Heart right ventricle (tissue), 16 donors: ENCODE measurements around the gene NFE2L3. TPM values are rescaled to one million over a fixed set of nuclear protein-coding genes. Genes with fewer than 3 reads are reported as not detected.

Experiments
- ATAC-seq, 8 donors: fragments of 200-7000 bp; cut with Tn5 transposase; one replicate each; pipeline ENCODE4 v1.9.1; 2020; ENCODE audit warnings: mild to moderate bottlenecking in 8 of 8, moderate library complexity in 8 of 8, moderate number of reproducible peaks in 1 of 8
- DNase-seq, 2 donors: peaks; one replicate each; pipeline ENCODE4 v3.0.0-alpha.2; 2020
- H3K27ac ChIP-seq, 10 donors: fragments of 200-600 bp; sonication (generic) in 2 of 10; one replicate each; pipeline versions ENCODE4 v1.5.0 to v1.8.0; 2020 to 2022; ENCODE audit warnings: mild to moderate bottlenecking in 3 of 10
- H3K27me3 ChIP-seq, 7 donors: fragments of 200-600 bp; one replicate each; pipeline ENCODE4 v1.8.0; 2021 to 2022; ENCODE audit warnings: mild to moderate bottlenecking in 2 of 7
- H3K36me3 ChIP-seq, 9 donors: fragments of 200-600 bp; sonication (generic) in 1 of 9; one replicate each; pipeline versions ENCODE4 v1.5.0 to v1.8.0; 2020 to 2022; ENCODE audit warnings: mild to moderate bottlenecking in 2 of 9
- H3K4me1 ChIP-seq, 9 donors: fragments of 200-600 bp; sonication (generic) in 1 of 9; one replicate each; pipeline versions ENCODE4 v1.5.0 to v1.8.0; 2020 to 2022; ENCODE audit warnings: mild to moderate bottlenecking in 4 of 9
- H3K4me3 ChIP-seq, 10 donors: fragments of 200-600 bp; sonication (generic) in 2 of 10; one replicate each; pipeline versions ENCODE4 v1.5.0 to v1.8.0; 2020 to 2022; ENCODE audit warnings: mild to moderate bottlenecking in 7 of 10, moderate library complexity in 2 of 10
- H3K9me3 ChIP-seq, 11 donors: fragments of 200-600 bp in 10 of 11; sonication (generic) in 2 of 11; one replicate each; pipeline versions ENCODE4 v1.5.0 to v1.8.0; 2013 to 2022; ENCODE audit warnings: mild to moderate bottlenecking in 2 of 11, control low read depth in 1 of 11, moderate library complexity in 1 of 11
- WGBS, 2 donors: extraction: QIAGEN DNeasy Blood & Tissue Kit; methylation state at CpG; one replicate each; pipeline ENCODE4 v1.1.7; 2013; ENCODE audit warnings: inconsistent platforms in 1 of 2; 5-methylcytosine and 5-hydroxymethylcytosine counted together
- intact Hi-C, 10 donors: fragments of 100-400 bp; cut with DNase I; formaldehyde crosslinking; loops; one replicate each; pipeline versions ENCODE4 v1.11.1 to v1.14.2; 2022
- polyA plus RNA-seq, 2 donors: library from polyadenylated mRNA; stranded (reverse); fragments of 200-250 nt; gene quantifications; one replicate each; pipeline ENCODE4 v1.2.3, GENCODE V29; 2013
- total RNA-seq, 10 donors: library from RNA; stranded (reverse); fragmentation: NEBNext Ultra II Directional in 3 of 10; extraction: Animal tissue kit (Norgen Biotek cat#: 25700) in 3 of 10; gene quantifications; one replicate each; pipeline versions ENCODE4 v1.2.1 to v1.2.4, GENCODE V29; 2021 to 2023
- TF ChIP-seq, protein P1 (sequence below), 9 donors: fragments of 200-600 bp; sonication (generic) in 2 of 9; IDR thresholded peaks; one replicate each; pipeline versions ENCODE4 v1.5.0 to v1.8.0; 2021 to 2022; ENCODE audit warnings: antibody characterized with exemption in 9 of 9, mild to moderate bottlenecking in 5 of 9, moderate library complexity in 1 of 9
- donor health status: Arrhythmogenic right ventricular cardiomyopathy.
- donor health status: ischemic (EF 13 %, LVEDD 7.1; RV severe dilation, severe dysfunction).
- donor health status: healthy with polysubstance abuse.
- donor health status: DM: no; HTN: yes; CAD: no.
- donor health status: DM: no; HTN: no; CAD: no.
- donor health status: ischemic (EF 25% LVEDD 6.9; RV normal size, moderate dysfunction).
- donor health status: ischemic (EF 25% LVEDD 5.7; RV mildly dilated, moderate dysfunction).
- donor health status: healthy.
- donor health status: DM: yes; HTN: yes; CAD: no.
- donor health status: Ischemic cardiomyopathy.
- donor health status: ischemic (EF 35%, LVEDD 5.7; RV mildly dilated, moderate dysfunction).
- donor health status: nonischemic (EF 11% LVEDD 7.7; RV severe dilation, severe dysfunction).
- donor health status: DM: yes; HTN: yes; CAD: no.
- donor health status: PGD.
- donor health status: ischemic (EF 29% LVEDD 5.4; RV normal size, mild dysfunction).
- donor health status: nonischemic (EF 23%, LVEDD 6.1; RV moderate dilation, normal function).

Gene NFE2L3
- total and polyA plus RNA-seq, 12 donors = 0.32 to 4.1 (median 1.1) TPM

DNA sequence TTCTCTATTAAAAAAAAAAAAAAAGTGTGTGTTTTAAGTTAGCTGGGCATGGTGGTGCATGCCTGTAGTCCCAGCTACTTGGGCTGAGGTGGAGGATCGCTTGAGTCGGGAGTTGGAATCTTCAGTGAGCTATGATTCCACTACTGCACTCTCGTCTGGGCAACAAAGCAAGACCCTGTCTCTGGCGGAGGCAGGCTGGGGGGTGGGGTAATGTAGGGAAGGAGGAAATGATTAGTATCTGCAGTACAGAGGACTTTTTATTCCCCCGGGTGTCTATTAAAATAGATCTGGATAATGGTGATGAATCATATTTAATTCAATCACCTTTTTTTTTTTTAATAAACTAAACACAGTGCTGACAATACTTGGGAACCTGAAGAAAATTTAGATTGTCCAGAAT is 56.0 kb downstream of the NFE2L3 start:
- Histone ChIP-seq H3K4me1 (peaks cover 0 to 42% (median 23%) of the 10 kb centered on the region in 9 donors), H3K36me3 (peaks cover 0 to 85% (median 53%) of the 10 kb centered on the region in 9 donors), H3K27ac (no peak overlapping the region), H3K4me3 (no peak overlapping the region), H3K27me3 (no peaks in the 10 kb centered on the region), H3K9me3 (no peaks in the 10 kb centered on the region)
- 66 to 73% methylated on average over 5 of the region's 5 CpGs for WGBS, 2 donors
- intact Hi-C loops = loop anchor here in 2 of 10 donors (10.0 kb wide), 2 partner anchors 67 to 313 kb away; no protein-coding TSS in a partner anchor
- DNase-seq = no peak
- ATAC-seq = no peak
- TF ChIP-seq, protein P1, sequence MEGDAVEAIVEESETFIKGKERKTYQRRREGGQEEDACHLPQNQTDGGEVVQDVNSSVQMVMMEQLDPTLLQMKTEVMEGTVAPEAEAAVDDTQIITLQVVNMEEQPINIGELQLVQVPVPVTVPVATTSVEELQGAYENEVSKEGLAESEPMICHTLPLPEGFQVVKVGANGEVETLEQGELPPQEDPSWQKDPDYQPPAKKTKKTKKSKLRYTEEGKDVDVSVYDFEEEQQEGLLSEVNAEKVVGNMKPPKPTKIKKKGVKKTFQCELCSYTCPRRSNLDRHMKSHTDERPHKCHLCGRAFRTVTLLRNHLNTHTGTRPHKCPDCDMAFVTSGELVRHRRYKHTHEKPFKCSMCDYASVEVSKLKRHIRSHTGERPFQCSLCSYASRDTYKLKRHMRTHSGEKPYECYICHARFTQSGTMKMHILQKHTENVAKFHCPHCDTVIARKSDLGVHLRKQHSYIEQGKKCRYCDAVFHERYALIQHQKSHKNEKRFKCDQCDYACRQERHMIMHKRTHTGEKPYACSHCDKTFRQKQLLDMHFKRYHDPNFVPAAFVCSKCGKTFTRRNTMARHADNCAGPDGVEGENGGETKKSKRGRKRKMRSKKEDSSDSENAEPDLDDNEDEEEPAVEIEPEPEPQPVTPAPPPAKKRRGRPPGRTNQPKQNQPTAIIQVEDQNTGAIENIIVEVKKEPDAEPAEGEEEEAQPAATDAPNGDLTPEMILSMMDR (IDR thresholded peaks at IDR 0.05) = no peak

DNA sequence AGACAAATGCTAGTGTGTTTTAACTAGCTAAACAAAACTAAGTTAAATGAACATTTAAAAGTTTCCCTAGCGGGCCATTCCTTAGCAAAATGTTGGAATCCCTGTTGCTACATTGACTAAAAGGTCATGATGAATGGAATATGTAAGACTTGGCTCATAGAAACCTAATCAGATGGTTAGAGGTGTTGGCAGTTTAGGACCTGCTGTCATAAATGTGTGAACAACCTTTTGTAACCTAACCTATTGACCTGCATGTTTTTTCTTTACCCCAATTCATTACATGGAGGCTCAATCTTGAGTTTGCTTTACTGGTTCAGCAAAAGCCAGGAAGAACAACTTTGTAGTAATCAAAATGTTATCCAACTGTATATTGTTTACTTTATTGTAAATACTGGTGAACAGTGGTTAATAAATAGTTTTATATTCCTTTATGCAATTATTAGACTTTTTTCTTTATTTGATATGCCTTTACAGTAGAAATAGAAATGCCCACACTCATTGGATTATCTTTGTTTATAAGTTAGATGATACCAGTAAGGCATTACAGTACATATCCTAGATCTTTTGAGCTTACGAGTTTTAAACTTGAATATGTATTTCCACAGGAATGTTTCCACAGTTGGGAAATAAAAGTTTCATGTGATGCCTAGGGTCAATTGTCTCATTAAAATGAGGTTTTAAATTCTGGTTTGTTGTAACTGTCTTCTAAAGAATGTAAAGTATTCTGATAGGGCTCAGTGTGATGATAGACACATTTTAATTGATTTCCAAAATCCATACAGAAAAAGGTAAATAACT is 61.1 kb downstream of the NFE2L3 start:
- intact Hi-C loops = loop anchor here in 1 of 10 donors (10.0 kb wide), 1 partner anchor 62 kb away; no protein-coding TSS in a partner anchor
- TF ChIP-seq, protein P1 (IDR thresholded peaks at IDR 0.05) = no peak
- H3K27ac ChIP-seq = no peak overlapping the region
- H3K4me3 ChIP-seq = no peak overlapping the region
- DNase-seq = no peak
- WGBS, 2 donors = 94% methylated on average over 2 of the region's 2 CpGs
- peaks cover 0 to 60% (median 51%) of the 10 kb centered on the region in 9 donors for H3K36me3 ChIP-seq
- no peak for ATAC-seq
- H3K27me3 ChIP-seq = no peaks in the 10 kb centered on the region
- H3K9me3 ChIP-seq = no peaks in the 10 kb centered on the region
- H3K4me1 ChIP-seq = peaks cover 0 to 6% (median 0%) of the 10 kb centered on the region in 9 donors

DNA sequence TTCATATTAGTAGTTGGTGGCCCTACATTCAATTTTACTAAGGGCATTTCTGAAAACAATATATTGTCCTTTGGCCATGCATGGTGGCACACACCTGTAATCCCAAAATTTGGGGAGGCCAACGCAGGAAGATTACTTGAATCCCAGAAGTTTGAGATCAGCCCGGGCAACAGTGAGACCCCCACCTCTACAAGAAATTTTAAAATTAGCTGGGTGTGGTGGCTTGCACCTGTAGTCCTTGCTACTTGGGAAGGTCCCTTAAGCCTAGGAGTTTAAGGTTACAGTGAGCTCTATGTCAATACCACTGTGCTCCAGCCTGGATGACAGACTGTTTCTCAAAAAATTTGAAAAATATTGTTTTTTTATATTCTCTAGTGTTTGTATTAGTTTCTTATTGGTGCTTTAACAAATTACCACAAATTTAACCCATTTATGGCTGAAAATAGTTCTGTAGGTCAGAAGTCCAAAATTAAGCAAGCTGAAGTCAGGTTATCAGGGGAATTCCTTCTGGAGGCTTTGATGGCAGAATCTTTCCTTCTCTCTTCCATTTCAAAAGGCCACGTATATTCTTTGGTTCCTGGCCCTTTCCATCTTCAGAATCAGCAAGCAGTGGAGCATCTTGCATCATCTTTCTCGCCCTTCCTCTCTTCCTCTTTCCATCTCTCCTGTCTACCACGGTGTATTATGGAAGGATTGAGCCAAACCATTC is 62.0 kb downstream of the NFE2L3 start:
- WGBS, 2 donors = 80 to 86% methylated on average over 5 of the region's 5 CpGs
- TF ChIP-seq, protein P1 (IDR thresholded peaks at IDR 0.05) = no peak

DNA sequence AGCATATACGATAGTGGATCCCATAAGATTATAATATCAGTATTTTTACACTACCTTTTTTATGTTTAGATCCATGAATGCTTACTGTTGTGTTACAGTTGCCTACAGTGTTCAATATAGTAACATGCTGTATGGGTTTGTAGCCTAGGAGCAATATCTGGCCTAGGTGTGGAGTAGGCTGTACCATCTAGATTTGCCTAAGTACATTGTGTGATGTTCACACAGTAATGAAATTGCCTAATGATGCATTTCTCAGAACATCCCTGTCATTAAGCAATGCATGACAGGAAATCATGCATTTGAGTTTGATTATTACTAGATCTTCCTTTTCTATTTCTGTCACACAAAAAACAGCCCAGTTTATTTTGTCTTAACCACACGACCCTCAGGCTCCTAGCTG is 64.1 kb downstream of the NFE2L3 start:
- no peak overlapping the region for H3K4me3 ChIP-seq
- peaks cover 0 to 5% (median 0%) of the 10 kb centered on the region in 9 donors for H3K4me1 ChIP-seq
- 79 to 82% methylated on average over 2 of the region's 2 CpGs for WGBS, 2 donors
- H3K9me3 ChIP-seq = no peaks in the 10 kb centered on the region
- peaks cover 0 to 31% (median 25%) of the 10 kb centered on the region in 9 donors for H3K36me3 ChIP-seq
- ATAC-seq (no peak), DNase-seq (no peak)
- TF ChIP-seq, protein P1 (IDR thresholded peaks at IDR 0.05) = no peak
- no peaks in the 10 kb centered on the region for H3K27me3 ChIP-seq
- intact Hi-C loops = loop anchor here in 1 of 10 donors (10.0 kb wide), 1 partner anchor 59 kb away; no protein-coding TSS in a partner anchor
- H3K27ac ChIP-seq = no peak overlapping the region

More for the DNA sequence above, 62.0 kb downstream of the NFE2L3 start:
- no peak for ATAC-seq
- intact Hi-C loops = loop anchor here in 1 of 10 donors (10.0 kb wide), 1 partner anchor 61 kb away; no protein-coding TSS in a partner anchor
- Histone ChIP-seq H3K27me3 (no peaks in the 10 kb centered on the region), H3K4me3 (no peak overlapping the region), H3K9me3 (no peaks in the 10 kb centered on the region), H3K27ac (no peak overlapping the region), H3K4me1 (peaks cover 0 to 5% (median 0%) of the 10 kb centered on the region in 9 donors), H3K36me3 (peaks cover 0 to 52% (median 42%) of the 10 kb centered on the region in 9 donors)
- DNase-seq = no peak
